Caco-2 (cell line): Measurements from ENCODE around the gene BTBD16. TPM values are rescaled to one million over a fixed set of nuclear protein-coding genes. Genes with fewer than 3 reads are reported as not detected.

Source experiments
- BruUV-seq: library from RNA; stranded (reverse); fragments of 400-500 nt; replicated peaks from 2 replicates; lab custom pipeline; 2021; lab: Mats Ljungman, UMichigan
- CTCF ChIA-PET: fragments of 300-600 bp; sonication (Branson Sonifier 250); formaldehyde crosslinking; loops from one replicate; lab custom pipeline; 2022; ENCODE audit warnings: antibody characterized with exemption; lab: Charles Lee
- POLR2A ChIA-PET: fragments of 300-600 bp; sonication (Branson Sonifier 250); formaldehyde crosslinking; loops from one replicate; lab custom pipeline; 2022; ENCODE audit warnings: antibody characterized with exemption; lab: Charles Lee
- DNase-seq, 2 experiments: peaks; one replicate each; pipeline versions ENCODE4 v3.0.0 to v3.0.0-alpha.2; 2020 to 2022
- H3K27me3 ChIP-seq: replicated peaks from 2 replicates; pipeline ENCODE4 v1.6.0; 2011; ENCODE audit warnings: low read length; ENCODE audit not compliant: control insufficient read depth, insufficient read depth
- H3K36me3 ChIP-seq: 2 replicates; pipeline ENCODE4 v1.5.1; 2011; ENCODE audit warnings: low read length; ENCODE audit not compliant: control insufficient read depth, insufficient read depth
- H3K4me1 ChIP-seq: fragments of 250-450 bp; sonication (Bioruptor Pico); 2 replicates; pipeline ENCODE4 v1.5.1; 2020; ENCODE audit warnings: mild to moderate bottlenecking
- H3K4me3 ChIP-seq: 2 replicates; pipeline ENCODE4 v1.5.1; 2011; ENCODE audit warnings: low read depth, mild to moderate bottlenecking, control low read depth, low read length
- H3K9me3 ChIP-seq: fragments of 250-450 bp; sonication (Bioruptor Pico); 2 replicates; pipeline ENCODE4 v1.5.1; 2020; ENCODE audit warnings: mild to moderate bottlenecking, moderate library complexity
- H3K27ac Mint-ChIP-seq: one replicate; pipeline ENCODE4 v1.8.0; 2022; ENCODE audit warnings: mixed read lengths; ENCODE audit not compliant: unreplicated experiment
- H3K27me3 Mint-ChIP-seq: one replicate; pipeline ENCODE4 v1.8.0; 2022; ENCODE audit warnings: mixed read lengths; ENCODE audit not compliant: insufficient read depth, unreplicated experiment
- H3K36me3 Mint-ChIP-seq: one replicate; pipeline ENCODE4 v1.8.0; 2022; ENCODE audit warnings: mild to moderate bottlenecking, mixed read lengths; ENCODE audit not compliant: insufficient read depth, unreplicated experiment
- H3K4me1 Mint-ChIP-seq: one replicate; pipeline ENCODE4 v1.8.0; 2022; ENCODE audit warnings: low read depth, mixed read lengths; ENCODE audit not compliant: unreplicated experiment
- H3K4me3 Mint-ChIP-seq: one replicate; pipeline ENCODE4 v1.8.0; 2022; ENCODE audit warnings: mild to moderate bottlenecking, moderate library complexity, mixed read lengths; ENCODE audit not compliant: unreplicated experiment
- H3K9me3 Mint-ChIP-seq: one replicate; pipeline ENCODE4 v1.8.0; 2022; ENCODE audit warnings: mixed read lengths; ENCODE audit not compliant: unreplicated experiment
- intact Hi-C: fragments of 100-400 bp; cut with micrococcal nuclease; formaldehyde crosslinking; loops from one replicate; pipeline ENCODE4 v1.10.0; 2022; ENCODE audit not compliant: unreplicated experiment
- total RNA-seq: library from RNA; stranded (reverse); gene quantifications from 2 replicates; pipeline ENCODE4 v1.2.3, GENCODE V29; 2022
- TF ChIP-seq, protein P1 (sequence below), 2 experiments: fragments of 200-600 bp in 1 of 2; IDR thresholded peaks; 1 replicate in 1 of 2; 2 replicates in 1 of 2; pipeline versions ENCODE4 v1.5.1 to v1.8.0; 2011 to 2022; ENCODE audit warnings: antibody characterized with exemption in 1 of 2, control low read depth in 1 of 2, inconsistent platforms in 1 of 2, low read depth in 1 of 2, low read length in 1 of 2, mild to moderate bottlenecking in 1 of 2, moderate library complexity in 1 of 2; ENCODE audit not compliant: insufficient read depth in 1 of 2, severe bottlenecking in 1 of 2, unreplicated experiment in 1 of 2

BTBD16 gene
- total RNA-seq, 1 experiment from 2014 or later: not detected

DNA sequence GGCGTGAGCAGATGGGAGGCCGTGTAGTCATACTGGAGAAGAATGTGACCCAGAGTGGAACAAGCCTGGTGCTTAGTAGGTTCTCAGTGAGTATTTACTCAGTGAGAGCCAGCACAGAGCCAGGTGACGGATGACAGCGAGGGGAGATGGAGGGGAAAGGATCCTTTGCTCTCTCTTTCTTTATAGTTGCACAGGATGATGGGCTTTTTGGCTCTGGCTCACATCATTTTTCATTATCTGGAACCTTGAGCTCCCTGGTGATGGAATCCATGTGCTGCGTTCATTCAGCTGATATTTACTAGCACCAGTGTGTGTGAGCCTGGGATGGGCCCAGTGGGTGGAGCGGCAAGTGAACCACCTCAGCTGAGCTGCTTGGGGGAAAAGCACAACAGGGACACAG, 17.2 kb downstream of the BTBD16 start:
- ChIA-PET POLR2A (no interaction called here), CTCF (interaction anchor here (1.5 kb wide), 1 partner anchor 11 kb away, joined by 5 read pairs; no protein-coding TSS in a partner anchor)
- DNase-seq: no peak
- intact Hi-C loops: no loop called here
- H3K4me1 ChIP-seq: peaks cover 12% of the 10 kb centered on the region
- no peak overlapping the region for H3K4me3 Mint-ChIP-seq
- H3K27me3 Mint-ChIP-seq: no peaks in the 10 kb centered on the region
- H3K9me3 Mint-ChIP-seq: no peaks in the 10 kb centered on the region
- BruUV-seq: no TSS peak
- no peaks in the 10 kb centered on the region for H3K9me3 ChIP-seq
- H3K4me3 ChIP-seq: no peak overlapping the region
- TF ChIP-seq, protein P1, sequence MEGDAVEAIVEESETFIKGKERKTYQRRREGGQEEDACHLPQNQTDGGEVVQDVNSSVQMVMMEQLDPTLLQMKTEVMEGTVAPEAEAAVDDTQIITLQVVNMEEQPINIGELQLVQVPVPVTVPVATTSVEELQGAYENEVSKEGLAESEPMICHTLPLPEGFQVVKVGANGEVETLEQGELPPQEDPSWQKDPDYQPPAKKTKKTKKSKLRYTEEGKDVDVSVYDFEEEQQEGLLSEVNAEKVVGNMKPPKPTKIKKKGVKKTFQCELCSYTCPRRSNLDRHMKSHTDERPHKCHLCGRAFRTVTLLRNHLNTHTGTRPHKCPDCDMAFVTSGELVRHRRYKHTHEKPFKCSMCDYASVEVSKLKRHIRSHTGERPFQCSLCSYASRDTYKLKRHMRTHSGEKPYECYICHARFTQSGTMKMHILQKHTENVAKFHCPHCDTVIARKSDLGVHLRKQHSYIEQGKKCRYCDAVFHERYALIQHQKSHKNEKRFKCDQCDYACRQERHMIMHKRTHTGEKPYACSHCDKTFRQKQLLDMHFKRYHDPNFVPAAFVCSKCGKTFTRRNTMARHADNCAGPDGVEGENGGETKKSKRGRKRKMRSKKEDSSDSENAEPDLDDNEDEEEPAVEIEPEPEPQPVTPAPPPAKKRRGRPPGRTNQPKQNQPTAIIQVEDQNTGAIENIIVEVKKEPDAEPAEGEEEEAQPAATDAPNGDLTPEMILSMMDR (IDR thresholded peaks at IDR 0.05; ENCODE audit: insufficient read depth in 1 of 2, low read depth in 1 of 2, low read length in 1 of 2, severe bottlenecking in 1 of 2, unreplicated experiment in 1 of 2): no peak
- H3K27ac Mint-ChIP-seq: no peak overlapping the region
- H3K36me3 Mint-ChIP-seq: no peaks in the 10 kb centered on the region
- no peaks in the 10 kb centered on the region for H3K36me3 ChIP-seq
- H3K4me1 Mint-ChIP-seq: peaks cover 6% of the 10 kb centered on the region
- no peaks in the 10 kb centered on the region for H3K27me3 ChIP-seq

DNA sequence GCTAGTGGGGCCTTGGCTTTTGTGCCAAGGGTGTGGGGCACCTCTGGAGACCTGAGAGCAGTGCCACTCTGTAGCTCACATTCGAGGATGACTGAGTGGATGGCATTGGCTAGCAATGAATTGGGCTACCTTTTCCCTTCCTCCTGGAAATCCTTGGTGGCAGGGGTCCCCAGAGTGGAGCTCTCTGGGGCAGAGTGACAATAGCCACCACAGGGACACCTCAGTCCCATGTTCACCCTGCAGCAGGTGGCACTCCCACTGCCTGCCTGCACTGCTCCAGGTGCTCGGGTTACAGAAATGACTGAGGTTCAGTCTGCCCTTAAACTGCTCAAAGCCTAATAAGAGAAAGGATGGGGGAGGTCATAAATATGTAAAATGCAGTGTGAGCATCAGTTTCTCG, 17.8 kb downstream of the BTBD16 start:
- TF ChIP-seq, protein P1 (IDR thresholded peaks at IDR 0.05; ENCODE audit: insufficient read depth in 1 of 2, low read depth in 1 of 2, low read length in 1 of 2, severe bottlenecking in 1 of 2, unreplicated experiment in 1 of 2): no peak
- POLR2A ChIA-PET: no interaction called here
- Mint-ChIP-seq H3K4me3 (no peak overlapping the region), H3K4me1 (peaks cover 13% of the 10 kb centered on the region), H3K9me3 (no peaks in the 10 kb centered on the region), H3K36me3 (no peaks in the 10 kb centered on the region), H3K27me3 (no peaks in the 10 kb centered on the region), H3K27ac (no peak overlapping the region)
- Histone ChIP-seq H3K4me3 (no peak overlapping the region), H3K9me3 (no peaks in the 10 kb centered on the region), H3K4me1 (peaks cover 19% of the 10 kb centered on the region), H3K36me3 (no peaks in the 10 kb centered on the region), H3K27me3 (no peaks in the 10 kb centered on the region)
- no peak for DNase-seq
- no TSS peak for BruUV-seq
- intact Hi-C loops: no loop called here
- CTCF ChIA-PET: interaction anchor here (1.5 kb wide), 1 partner anchor 10 kb away, joined by 5 read pairs; no protein-coding TSS in a partner anchor

DNA sequence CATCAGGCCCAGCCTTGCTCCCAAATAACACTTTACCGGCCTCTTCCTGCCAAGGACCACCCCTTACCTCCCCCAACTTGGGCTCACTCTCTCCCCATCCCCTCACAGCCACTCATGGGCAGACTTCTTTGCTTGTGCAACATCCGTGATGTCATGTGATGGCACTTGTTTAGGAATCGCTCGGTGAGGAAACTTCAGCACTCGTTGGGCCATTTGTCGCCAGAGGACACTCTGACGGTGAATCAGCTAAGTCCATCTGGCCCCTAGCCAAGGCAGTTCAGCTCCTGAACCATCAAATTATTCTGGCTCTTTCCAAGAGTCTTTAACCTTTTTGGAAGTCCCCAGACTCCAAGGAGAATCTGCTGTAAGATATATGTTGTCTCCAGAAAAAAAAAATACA, 19.2 kb downstream of the BTBD16 start:
- Mint-ChIP-seq H3K36me3 (no peaks in the 10 kb centered on the region), H3K27me3 (no peaks in the 10 kb centered on the region), H3K4me1 (peaks cover 21% of the 10 kb centered on the region), H3K27ac (no peak overlapping the region), H3K9me3 (no peaks in the 10 kb centered on the region), H3K4me3 (no peak overlapping the region)
- peaks cover 32% of the 10 kb centered on the region for H3K4me1 ChIP-seq
- ChIA-PET POLR2A (no interaction called here), CTCF (no interaction called here)
- no TSS peak for BruUV-seq
- no peaks in the 10 kb centered on the region for H3K27me3 ChIP-seq
- H3K9me3 ChIP-seq: no peaks in the 10 kb centered on the region
- TF ChIP-seq, protein P1 (IDR thresholded peaks at IDR 0.05; ENCODE audit: insufficient read depth in 1 of 2, low read depth in 1 of 2, low read length in 1 of 2, severe bottlenecking in 1 of 2, unreplicated experiment in 1 of 2): no peak
- intact Hi-C loops: no loop called here
- H3K36me3 ChIP-seq: no peaks in the 10 kb centered on the region
- DNase-seq: no peak
- no peak overlapping the region for H3K4me3 ChIP-seq
